Fibroblast of skin of left biceps (primary cell): ENCODE data around the gene RUNDC3A.

Experiments
- DNase-seq, 2 experiments: peaks; one replicate each; pipeline ENCODE4 v3.0.0-alpha.2; 2013; ENCODE audit warnings: low read depth in 2 of 2

RUNDC3A gene

GRCh38 chr17:44308320-44308818 lies at the start of gene RUNDC3A:
Gene RUNDC3A, plus strand, starts transcription at chr17:44308601. Its CDS starts 232 bp downstream, at chr17:44308833.
- peak; percentile 43 to 51 for DNase-seq

- no peak for DNase-seq
Observed at GRCh38 chr17:44258811-44259351, 49.5 kb upstream of the RUNDC3A start.

DNA sequence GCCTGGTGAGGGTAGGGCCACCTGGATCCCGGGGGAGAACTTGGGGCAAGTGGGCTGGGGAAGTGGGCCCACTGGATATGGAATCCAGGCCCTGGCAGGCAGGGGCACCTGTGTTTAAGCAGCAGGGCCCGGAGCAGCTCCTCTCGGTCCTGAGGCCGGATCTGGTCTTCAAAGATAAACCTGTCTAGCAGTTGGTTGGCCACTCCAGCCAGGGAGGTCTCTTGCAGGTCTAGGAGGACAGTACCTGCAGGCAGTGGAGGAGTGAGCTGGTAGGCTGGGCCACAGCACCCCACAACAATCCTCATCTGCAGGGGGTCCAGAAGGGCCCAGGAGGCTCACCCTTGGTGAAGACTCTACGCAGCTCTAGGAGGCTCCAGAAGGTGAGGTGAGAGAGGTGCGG lies 48.1 kb upstream of the RUNDC3A start:
- no peak for DNase-seq

GRCh38 chr17:44262654-44263225 lies 45.7 kb upstream of the RUNDC3A start:
- DNase-seq: no peak

DNA sequence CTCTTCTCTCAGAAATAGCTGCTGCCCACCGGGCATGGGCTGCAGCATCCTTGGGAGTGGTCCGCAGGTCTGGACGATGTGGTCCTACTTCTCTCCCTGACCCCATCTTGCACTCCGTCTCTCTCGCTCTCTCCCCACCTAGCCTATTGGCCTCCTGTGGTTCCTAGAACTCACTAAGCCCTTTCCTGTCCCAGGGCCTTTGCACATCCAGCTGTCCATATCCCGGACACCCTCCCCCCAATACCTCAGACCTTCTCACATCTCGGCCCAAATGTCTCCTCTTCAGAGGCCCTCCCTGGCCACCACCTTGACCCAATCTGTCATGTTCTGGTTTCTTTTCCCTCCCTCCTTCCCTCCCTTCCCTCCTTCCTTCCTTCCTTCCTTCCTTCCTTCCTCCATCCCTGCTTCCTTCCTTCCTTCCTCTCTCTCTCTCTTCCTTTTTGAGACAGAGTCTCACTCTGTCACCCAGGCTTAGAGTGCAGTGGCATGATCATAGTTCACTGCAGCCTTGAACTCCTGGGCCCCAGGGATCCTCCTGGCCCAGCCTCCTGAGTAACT lies 45.0 kb upstream of the RUNDC3A start:
- DNase-seq: no peak

GRCh38 chr17:44266402-44267164 lies 41.8 kb upstream of the RUNDC3A start:
- no peak for DNase-seq

- DNase-seq: no peak
Observed at GRCh38 chr17:44267165-44267455, 41.3 kb upstream of the RUNDC3A start.

GRCh38 chr17:44267818-44268490 lies 40.4 kb upstream of the RUNDC3A start, which contains the start of gene SLC4A1:
Gene SLC4A1, minus strand, starts transcription at chr17:44268135. Its CDS starts 5,269 bp downstream, at chr17:44262866.
- DNase-seq: no peak

GRCh38 chr17:44268709-44269534 lies 39.5 kb upstream of the RUNDC3A start:
- DNase-seq: no peak

- no peak for DNase-seq
Observed at GRCh38 chr17:44269535-44270240, 38.7 kb upstream of the RUNDC3A start.

DNA sequence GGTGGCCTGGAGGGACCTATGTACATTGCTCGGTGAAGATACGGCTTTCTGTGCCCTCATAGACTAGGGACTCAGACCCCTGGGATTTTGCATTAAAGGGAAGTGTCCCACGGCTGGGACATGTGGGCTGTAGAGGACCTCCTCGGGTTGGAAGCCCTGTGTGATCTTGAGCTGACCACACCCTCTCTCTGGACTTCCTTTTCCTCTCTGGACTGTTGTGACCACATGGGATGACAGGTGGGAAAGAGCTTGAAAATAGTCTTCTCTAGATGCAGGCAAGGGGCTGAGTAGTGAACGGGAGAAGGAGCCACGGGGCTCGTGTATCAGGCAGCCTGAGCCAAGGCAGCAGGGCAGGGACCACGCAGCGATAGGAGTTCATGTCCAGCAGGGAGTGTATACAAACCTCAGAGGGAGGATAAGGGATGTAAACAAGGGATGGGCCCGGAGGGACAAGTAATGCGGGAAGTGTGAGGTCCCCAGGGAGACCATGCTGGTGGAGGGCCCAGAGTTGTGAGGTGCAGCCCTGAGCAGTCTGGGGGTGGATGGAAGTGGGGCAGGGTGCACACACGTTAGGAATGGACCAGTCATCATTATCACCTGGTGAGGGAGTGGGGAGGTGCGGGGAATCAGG lies 36.0 kb upstream of the RUNDC3A start:
- no peak for DNase-seq

DNA sequence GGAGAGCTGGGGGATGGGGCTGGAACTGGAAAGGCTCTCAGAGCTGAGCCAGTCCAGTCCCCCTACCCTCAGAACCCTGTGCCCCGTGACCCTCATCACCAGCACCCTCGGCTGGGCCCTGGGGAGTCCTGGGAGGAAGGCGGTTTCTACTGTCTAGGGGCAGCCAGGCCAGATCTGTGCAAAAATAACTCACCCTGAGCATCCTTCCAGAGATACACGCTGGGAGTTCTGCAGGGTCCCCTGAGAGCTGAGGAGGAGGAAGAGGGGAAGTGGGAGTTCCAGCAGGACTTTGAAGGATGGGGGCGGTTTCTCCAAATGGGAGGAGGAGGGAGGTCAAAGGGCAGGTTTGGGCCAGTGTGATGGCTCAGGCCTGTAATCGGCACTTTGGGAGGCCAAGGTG lies 35.4 kb upstream of the RUNDC3A start:
- DNase-seq: no peak

- DNase-seq: no peak
Observed at GRCh38 chr17:44273607-44274006, 34.8 kb upstream of the RUNDC3A start.

- DNase-seq: no peak
Observed at GRCh38 chr17:44277976-44278375, 30.4 kb upstream of the RUNDC3A start.

DNA sequence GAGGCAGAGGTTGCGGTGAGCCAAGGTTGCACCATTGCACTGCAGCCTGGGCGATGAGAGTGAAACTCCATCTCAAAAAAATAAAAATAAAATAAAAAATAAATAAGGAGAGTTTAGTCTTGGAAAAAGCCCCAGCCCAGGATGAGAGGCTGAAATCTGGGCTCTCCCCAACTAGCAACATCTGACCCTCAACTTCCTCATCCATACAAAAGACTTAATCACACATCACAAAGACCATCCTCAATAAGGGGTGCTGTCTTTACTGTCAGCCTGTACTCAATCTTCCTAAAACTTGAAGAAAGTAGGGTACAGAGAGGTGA lies 29.1 kb upstream of the RUNDC3A start:
- no peak for DNase-seq

- DNase-seq: peak in 1 of 2 experiments; percentile 4
Observed at GRCh38 chr17:44279666-44280391, 28.6 kb upstream of the RUNDC3A start.

GRCh38 chr17:44280392-44280937 lies 27.9 kb upstream of the RUNDC3A start:
- no peak for DNase-seq

DNA sequence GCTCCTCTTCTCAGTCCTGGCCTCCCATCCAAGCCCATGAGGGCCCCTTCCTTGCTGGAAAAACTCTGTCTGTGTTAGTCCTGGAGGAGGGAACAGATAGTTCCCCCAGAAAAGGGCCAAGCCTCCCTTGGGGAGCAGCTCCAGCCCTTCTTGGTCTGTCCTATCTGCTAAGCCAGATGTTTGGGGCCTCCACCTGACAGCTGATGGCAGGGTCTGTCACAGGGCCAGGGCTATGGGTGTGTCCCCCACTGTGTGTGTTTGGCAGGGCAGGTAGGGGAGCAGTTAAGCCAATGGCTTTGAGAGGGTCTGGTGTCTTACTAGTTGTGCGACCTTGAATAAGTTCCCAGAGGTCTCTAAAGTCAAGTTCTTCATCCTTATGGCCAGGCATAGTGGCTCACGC lies 26.8 kb upstream of the RUNDC3A start:
- no peak for DNase-seq

- DNase-seq: no peak
Observed at GRCh38 chr17:44282264-44282663, 26.1 kb upstream of the RUNDC3A start.
